K562 (cell line): ENCODE data around the gene FAM131C.
"Not testable (repeated sequence)": the region's sequence is repeated elsewhere in the genome, so short reads cannot be mapped to it uniquely, and the experiment has no call there.

Experiments
- CHD2 ChIP-seq: IDR thresholded peaks from 2 replicates; pipeline ENCODE4 v1.6.1; 2011; ENCODE audit warnings: low read depth, low read length
- EP300 ChIP-seq: IDR thresholded peaks from 2 replicates; pipeline ENCODE4 v1.6.1; 2012; ENCODE audit warnings: low read length, improper control_type of control experiment
- FOS ChIP-seq: IDR thresholded peaks from 3 replicates; pipeline ENCODE4 v1.6.1; 2011; ENCODE audit not compliant: insufficient read length; ENCODE audit errors: extremely low read depth
- TF ChIP-seq, protein P1 (sequence below), 3 experiments: IDR thresholded peaks in 2 of 3; conservative IDR thresholded peaks in 1 of 3; 2 replicates each; pipeline ENCODE4 v1.5.1; 2011 to 2012; ENCODE audit warnings: low read length in 3 of 3, mild to moderate bottlenecking in 3 of 3, control low read depth in 2 of 3, improper control_type of control experiment in 1 of 3, inconsistent platforms in 1 of 3, low read depth in 1 of 3, mixed read lengths in 1 of 3, moderate library complexity in 1 of 3; ENCODE audit not compliant: insufficient read depth in 2 of 3

DNA sequence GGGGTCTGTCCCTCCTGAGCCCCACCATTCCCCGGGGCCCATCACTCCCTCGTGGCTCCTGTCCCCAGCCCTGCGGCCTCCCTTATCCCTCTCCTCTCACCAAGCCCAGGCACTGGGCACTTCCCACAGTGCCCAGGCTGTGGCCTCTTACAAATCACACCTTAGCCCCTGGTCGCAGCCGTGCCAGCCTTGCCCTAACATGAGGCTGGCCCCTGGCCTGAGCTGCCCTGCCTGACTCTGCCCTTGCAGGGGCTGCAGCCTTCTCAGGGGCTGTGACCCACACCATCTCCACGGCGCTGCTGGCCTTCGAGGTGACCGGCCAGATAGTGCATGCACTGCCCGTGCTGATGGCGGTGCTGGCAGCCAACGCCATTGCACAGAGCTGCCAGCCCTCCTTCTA lies 21.5 kb downstream of the FAM131C start:
- TF ChIP-seq CHD2, EP300, FOS: not testable (repeated sequence)
- TF ChIP-seq, protein P1, sequence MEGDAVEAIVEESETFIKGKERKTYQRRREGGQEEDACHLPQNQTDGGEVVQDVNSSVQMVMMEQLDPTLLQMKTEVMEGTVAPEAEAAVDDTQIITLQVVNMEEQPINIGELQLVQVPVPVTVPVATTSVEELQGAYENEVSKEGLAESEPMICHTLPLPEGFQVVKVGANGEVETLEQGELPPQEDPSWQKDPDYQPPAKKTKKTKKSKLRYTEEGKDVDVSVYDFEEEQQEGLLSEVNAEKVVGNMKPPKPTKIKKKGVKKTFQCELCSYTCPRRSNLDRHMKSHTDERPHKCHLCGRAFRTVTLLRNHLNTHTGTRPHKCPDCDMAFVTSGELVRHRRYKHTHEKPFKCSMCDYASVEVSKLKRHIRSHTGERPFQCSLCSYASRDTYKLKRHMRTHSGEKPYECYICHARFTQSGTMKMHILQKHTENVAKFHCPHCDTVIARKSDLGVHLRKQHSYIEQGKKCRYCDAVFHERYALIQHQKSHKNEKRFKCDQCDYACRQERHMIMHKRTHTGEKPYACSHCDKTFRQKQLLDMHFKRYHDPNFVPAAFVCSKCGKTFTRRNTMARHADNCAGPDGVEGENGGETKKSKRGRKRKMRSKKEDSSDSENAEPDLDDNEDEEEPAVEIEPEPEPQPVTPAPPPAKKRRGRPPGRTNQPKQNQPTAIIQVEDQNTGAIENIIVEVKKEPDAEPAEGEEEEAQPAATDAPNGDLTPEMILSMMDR (IDR thresholded peaks at IDR 0.05 in 2 of 3, conservative IDR thresholded peaks at IDR 0.05 in 1 of 3; ENCODE audit: insufficient read depth in 2 of 3, low read depth in 1 of 3, low read length in 3 of 3) = not testable (repeated sequence)
